CD4-positive, CD25-positive, alpha-beta regulatory T cell (primary cell): ENCODE results near the gene CBX4. TPM values are rescaled to one million over a fixed set of nuclear protein-coding genes. Genes with fewer than 3 reads are reported as not detected.
A peak's percentile ranks its signal among the peaks of the same experiment; 100 is the strongest.

Source experiments
- ATAC-seq, 2 donors: fragments of 150-1000 bp; cut with Tn5 transposase; one replicate each; pipeline ENCODE4 v1.10.0; 2021; ENCODE audit warnings: low read depth in 2 of 2, moderate number of reproducible peaks in 2 of 2, moderate library complexity in 1 of 2
- DNase-seq, 3 donors: peaks; one replicate each; pipeline versions ENCODE4 v3.0.0 to v3.0.0-alpha.2; 2012 to 2022; ENCODE audit warnings: mixed read lengths in 1 of 3
- H3K27ac ChIP-seq: one replicate; pipeline ENCODE4 v1.7.0; 2013; ENCODE audit warnings: mild to moderate bottlenecking, low read length; ENCODE audit not compliant: insufficient read depth, poor library complexity, severe bottlenecking
- H3K27me3 ChIP-seq: one replicate; pipeline ENCODE4 v1.7.0; 2013; ENCODE audit warnings: low read length; ENCODE audit not compliant: control insufficient read depth, insufficient read depth
- H3K36me3 ChIP-seq: one replicate; pipeline ENCODE4 v1.7.0; 2013; ENCODE audit warnings: mild to moderate bottlenecking, low read length, moderate library complexity; ENCODE audit not compliant: control insufficient read depth, insufficient read depth
- H3K4me1 ChIP-seq: 2 replicates; pipeline ENCODE4 v1.7.0; 2013; ENCODE audit warnings: mild to moderate bottlenecking, low read length; ENCODE audit not compliant: insufficient read depth, control insufficient read depth, poor library complexity, severe bottlenecking
- H3K4me3 ChIP-seq: one replicate; pipeline ENCODE4 v1.7.0; 2013; ENCODE audit warnings: low read depth, mild to moderate bottlenecking, low read length, moderate library complexity
- H3K9me3 ChIP-seq, 2 experiments: 1 replicate in 1 of 2; 2 replicates in 1 of 2; pipeline ENCODE4 v1.7.0; 2013; ENCODE audit warnings: low read length in 2 of 2, mild to moderate bottlenecking in 1 of 2, moderate library complexity in 1 of 2; ENCODE audit not compliant: control insufficient read depth in 2 of 2
- H3K27ac Mint-ChIP-seq, 3 donors: one replicate each; pipeline ENCODE4 v1.8.0; 2020 to 2022; ENCODE audit warnings: mild to moderate bottlenecking in 3 of 3, mixed read lengths in 3 of 3, moderate library complexity in 2 of 3
- H3K27me3 Mint-ChIP-seq: one replicate; pipeline ENCODE4 v1.8.0; 2022; ENCODE audit warnings: mild to moderate bottlenecking, mixed read lengths
- H3K36me3 Mint-ChIP-seq: one replicate; pipeline ENCODE4 v1.8.0; 2020; ENCODE audit warnings: mixed read lengths
- H3K4me1 Mint-ChIP-seq, 4 donors: one replicate each; pipeline ENCODE4 v1.8.0; 2020 to 2022; ENCODE audit warnings: mixed read lengths in 4 of 4, mild to moderate bottlenecking in 1 of 4
- H3K4me3 Mint-ChIP-seq, 4 donors: one replicate each; pipeline ENCODE4 v1.8.0; 2020 to 2022; ENCODE audit warnings: mild to moderate bottlenecking in 4 of 4, mixed read lengths in 4 of 4, moderate library complexity in 3 of 4
- H3K9me3 Mint-ChIP-seq, 7 donors: one replicate each; pipeline ENCODE4 v1.8.0; 2020 to 2022; ENCODE audit warnings: mixed read lengths in 7 of 7, mild to moderate bottlenecking in 3 of 7, moderate library complexity in 2 of 7
- polyA plus RNA-seq, 4 donors: library from polyadenylated mRNA; unstranded; fragments of 300-500 nt; fragmentation: Illumina TruSeq; gene quantifications; one replicate each; pipeline ENCODE4 v1.2.3, GENCODE V29; 2021
- total RNA-seq: library from RNA; stranded (reverse); gene quantifications from one replicate; pipeline ENCODE4 v1.2.3, GENCODE V29; 2022

Gene CBX4
- total and polyA plus RNA-seq, 5 donors from 2014 or later = 2.9 to 137 (median 5.9) TPM

DNA sequence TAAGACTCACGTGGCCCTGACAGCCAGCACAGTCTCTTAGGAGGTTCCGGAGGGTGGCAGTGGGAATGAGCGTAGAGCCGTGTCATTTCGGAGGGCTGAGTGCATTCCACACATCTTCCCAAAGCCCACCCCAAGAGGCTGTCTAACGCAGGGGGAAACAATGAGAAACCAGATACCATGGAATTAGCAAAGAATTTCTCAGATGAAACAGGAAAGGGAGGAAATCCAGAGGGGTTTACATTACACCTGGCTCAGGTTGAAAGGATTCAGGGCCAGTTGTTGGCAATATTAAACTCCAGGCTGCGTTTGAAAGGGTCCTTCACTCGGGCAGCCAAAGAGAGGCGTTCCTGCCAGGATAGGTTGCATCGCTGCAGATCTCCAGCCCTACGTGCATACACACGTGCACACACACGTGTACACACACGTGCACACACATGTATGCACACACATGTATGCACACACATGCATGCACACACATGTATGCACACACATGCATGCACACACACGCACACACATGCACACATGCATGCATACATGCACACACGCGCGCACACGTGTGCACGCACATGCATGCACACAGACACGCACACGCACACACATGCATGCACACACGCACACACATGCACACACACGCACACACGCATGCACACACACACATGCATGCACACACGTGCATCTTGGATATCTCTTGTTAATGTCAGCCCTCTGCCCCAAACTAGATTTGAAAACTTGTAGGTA lies 12.2 kb downstream of the CBX4 start:
- Mint-ChIP-seq H3K9me3 (peaks cover 0 to 3% (median 0%) of the 10 kb centered on the region in 7 donors), H3K27ac (no peak overlapping the region), H3K4me1 (peaks cover 0 to 19% (median 8%) of the 10 kb centered on the region in 4 donors), H3K4me3 (peak overlapping the region in 1 of 4 donors; percentile 58), H3K27me3 (peaks cover 8% of the 10 kb centered on the region), H3K36me3 (no peaks in the 10 kb centered on the region)
- ATAC-seq (no peak), DNase-seq (no peak)
- H3K9me3 ChIP-seq = no peaks in the 10 kb centered on the region
- no peaks in the 10 kb centered on the region for H3K27me3 ChIP-seq
- peaks cover 1% of the 10 kb centered on the region for H3K4me1 ChIP-seq
- H3K4me3 ChIP-seq = no peak overlapping the region
- no peak overlapping the region for H3K27ac ChIP-seq
- no peaks in the 10 kb centered on the region for H3K36me3 ChIP-seq

DNA sequence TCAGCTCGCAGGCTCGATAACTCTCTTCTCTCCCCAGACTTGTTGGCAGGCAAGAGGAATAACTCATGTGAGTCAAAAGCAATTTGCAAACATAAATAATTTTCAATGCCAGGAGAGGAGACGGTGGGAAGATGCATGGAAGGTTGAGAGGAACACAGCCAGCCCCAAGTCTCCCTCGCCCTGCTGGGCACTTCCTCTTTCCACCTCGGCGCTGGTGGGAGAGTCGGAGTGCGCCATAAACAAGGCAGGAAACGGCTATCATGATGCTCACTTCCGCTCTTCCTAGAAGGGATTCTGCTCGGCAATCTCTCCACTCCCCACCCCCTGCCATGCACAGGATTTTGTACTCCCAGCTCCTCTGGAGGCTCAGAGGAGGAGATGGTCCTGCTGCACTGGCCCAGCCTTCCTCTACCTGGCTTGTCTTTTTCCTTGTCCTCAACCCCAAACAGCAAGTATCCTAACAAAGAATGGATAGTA lies 13.0 kb downstream of the CBX4 start:
- Mint-ChIP-seq H3K4me3 (peak overlapping the region in 1 of 4 donors; percentile 58), H3K9me3 (peaks cover 0 to 3% (median 0%) of the 10 kb centered on the region in 7 donors)
- no peaks in the 10 kb centered on the region for H3K9me3 ChIP-seq

DNA sequence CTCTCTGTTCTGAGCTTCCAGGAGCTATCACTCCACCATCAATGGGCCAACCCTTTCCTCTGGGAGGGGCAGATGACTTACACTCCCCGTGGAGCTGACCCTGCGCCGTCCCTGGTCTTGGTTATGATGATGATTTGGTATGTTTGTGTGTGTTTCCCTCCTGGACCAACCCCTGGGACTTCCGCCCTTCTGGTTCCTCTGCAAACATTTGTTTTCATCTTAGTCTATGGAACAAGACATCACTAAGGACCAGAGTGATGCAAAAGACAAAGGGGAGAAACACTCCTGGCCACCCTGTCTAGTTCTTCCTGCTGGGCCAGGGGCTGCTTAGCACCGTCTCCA lies 13.7 kb downstream of the CBX4 start:
- H3K9me3 ChIP-seq = no peaks in the 10 kb centered on the region
- Mint-ChIP-seq H3K27me3 (peaks cover 8% of the 10 kb centered on the region), H3K9me3 (peaks cover 0 to 3% (median 0%) of the 10 kb centered on the region in 7 donors), H3K4me3 (no peak overlapping the region), H3K4me1 (peaks cover 0 to 15% (median 7%) of the 10 kb centered on the region in 4 donors), H3K36me3 (no peaks in the 10 kb centered on the region), H3K27ac (no peak overlapping the region)
- no peak overlapping the region for H3K27ac ChIP-seq
- H3K4me3 ChIP-seq = no peak overlapping the region
- ATAC-seq = no peak
- H3K27me3 ChIP-seq = peaks cover 5% of the 10 kb centered on the region
- DNase-seq = no peak
- no peaks in the 10 kb centered on the region for H3K4me1 ChIP-seq
- H3K36me3 ChIP-seq = no peaks in the 10 kb centered on the region

More for the DNA sequence above, 13.0 kb downstream of the CBX4 start:
- Histone ChIP-seq H3K27ac (no peak overlapping the region), H3K36me3 (no peaks in the 10 kb centered on the region), H3K4me1 (no peaks in the 10 kb centered on the region), H3K4me3 (no peak overlapping the region), H3K27me3 (peaks cover 1% of the 10 kb centered on the region)
- Mint-ChIP-seq H3K4me1 (peaks cover 0 to 16% (median 8%) of the 10 kb centered on the region in 4 donors), H3K27me3 (peaks cover 8% of the 10 kb centered on the region), H3K36me3 (no peaks in the 10 kb centered on the region), H3K27ac (peak overlapping the region in 1 of 3 donors; percentile 42)
- DNase-seq (no peak), ATAC-seq (no peak)

DNA sequence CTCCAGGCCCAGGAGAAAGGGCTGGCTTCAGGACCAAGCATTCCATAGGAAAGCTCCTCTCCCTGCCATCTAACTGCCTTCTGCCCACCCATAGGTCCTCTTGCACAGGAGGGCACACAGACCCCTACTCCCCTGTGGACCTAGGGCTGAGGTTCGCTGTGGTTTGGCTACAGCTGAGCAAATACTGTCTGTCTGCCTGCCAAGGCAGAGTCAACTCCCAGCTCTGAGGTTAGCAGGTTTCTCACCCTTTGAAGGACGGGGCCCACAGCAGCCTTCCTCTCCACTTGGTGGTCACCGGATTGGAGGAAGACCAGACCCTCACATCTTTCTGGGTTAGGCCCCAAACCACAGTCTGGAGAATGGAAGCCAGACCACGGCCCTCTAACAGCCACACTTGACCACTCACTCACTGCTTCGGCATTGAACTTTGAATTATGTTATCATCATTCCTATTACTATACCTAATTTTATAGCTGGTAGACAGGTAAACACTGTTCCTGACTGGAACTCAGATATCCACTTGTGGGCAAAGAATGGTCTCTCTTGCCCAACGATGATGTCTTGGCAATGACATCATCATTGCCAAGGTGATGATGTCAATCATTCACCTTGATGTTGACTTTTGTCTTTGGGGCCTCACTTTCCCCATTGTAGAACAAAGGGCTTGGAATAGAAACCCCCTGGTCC lies 14.2 kb downstream of the CBX4 start:
- no peak for ATAC-seq
- H3K27me3 ChIP-seq = peaks cover 5% of the 10 kb centered on the region
- no peak overlapping the region for H3K4me3 Mint-ChIP-seq
- H3K27ac Mint-ChIP-seq = no peak overlapping the region
- no peaks in the 10 kb centered on the region for H3K36me3 ChIP-seq
- H3K4me3 ChIP-seq = no peak overlapping the region
- H3K9me3 ChIP-seq = no peaks in the 10 kb centered on the region
- no peaks in the 10 kb centered on the region for H3K4me1 ChIP-seq
- peaks cover 8% of the 10 kb centered on the region for H3K27me3 Mint-ChIP-seq
- no peak overlapping the region for H3K27ac ChIP-seq
- H3K4me1 Mint-ChIP-seq = peaks cover 0 to 15% (median 7%) of the 10 kb centered on the region in 4 donors
- H3K36me3 Mint-ChIP-seq = no peaks in the 10 kb centered on the region
- no peak for DNase-seq
- peaks cover 0 to 3% (median 0%) of the 10 kb centered on the region in 7 donors for H3K9me3 Mint-ChIP-seq

DNA sequence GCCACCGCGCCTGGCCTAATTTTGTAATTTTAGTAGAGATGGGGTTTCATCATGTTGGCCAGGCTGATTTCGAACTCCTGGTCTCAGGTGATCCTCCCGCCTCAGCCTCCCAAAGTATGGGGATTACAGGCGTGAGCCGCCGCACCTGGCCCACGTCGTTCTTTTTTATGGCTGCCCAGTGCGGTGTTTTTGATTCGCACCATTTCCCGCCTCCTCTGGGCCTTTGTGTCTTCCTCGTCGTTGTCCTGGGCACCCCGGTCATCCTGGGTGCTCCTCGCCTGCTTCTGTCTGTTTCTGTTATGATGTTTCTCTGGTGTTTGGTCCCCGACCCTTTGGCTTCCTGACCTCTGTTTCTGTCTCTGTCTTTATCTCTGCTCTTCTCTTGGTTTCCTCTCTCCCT lies 15.0 kb downstream of the CBX4 start:
- Mint-ChIP-seq H3K36me3 (no peaks in the 10 kb centered on the region), H3K27me3 (peaks cover 12% of the 10 kb centered on the region), H3K9me3 (peaks cover 0 to 3% (median 0%) of the 10 kb centered on the region in 7 donors), H3K27ac (peak overlapping the region in 1 of 3 donors; percentile 16), H3K4me3 (peak overlapping the region in 1 of 4 donors; percentile 2), H3K4me1 (peaks cover 0 to 13% (median 6%) of the 10 kb centered on the region in 4 donors)
- Histone ChIP-seq H3K4me3 (no peak overlapping the region), H3K36me3 (no peaks in the 10 kb centered on the region), H3K27me3 (peaks cover 5% of the 10 kb centered on the region), H3K9me3 (no peaks in the 10 kb centered on the region), H3K4me1 (no peaks in the 10 kb centered on the region), H3K27ac (no peak overlapping the region)
- no peak for DNase-seq
- no peak for ATAC-seq

DNA sequence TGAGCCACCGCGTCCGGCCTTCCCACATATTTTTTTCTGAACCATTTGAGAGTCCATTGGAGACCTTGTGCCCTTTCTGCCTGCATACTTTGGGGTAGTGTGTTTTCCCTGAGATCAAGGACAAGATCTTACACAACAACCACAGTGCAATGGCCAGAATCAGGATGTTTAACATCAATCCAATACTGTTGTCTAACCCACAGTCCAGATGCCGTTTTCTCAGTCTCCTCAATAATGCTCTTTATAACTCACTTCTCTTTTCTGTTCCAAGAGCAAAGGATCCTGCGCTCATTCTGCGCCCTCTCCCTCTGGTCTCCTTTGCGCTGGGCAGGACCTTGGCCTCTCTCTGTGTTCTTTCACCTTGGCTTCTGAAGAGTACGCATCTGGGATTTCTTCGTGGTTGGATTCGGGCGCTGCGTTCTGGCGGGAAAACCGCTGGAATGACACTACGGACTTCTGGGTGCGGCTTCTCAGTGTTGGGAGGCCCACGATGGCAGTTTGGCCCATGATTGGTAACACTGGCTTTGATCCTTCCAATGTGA lies 16.6 kb downstream of the CBX4 start:
- Histone ChIP-seq H3K4me3 (no peak overlapping the region), H3K27ac (no peak overlapping the region), H3K36me3 (no peaks in the 10 kb centered on the region), H3K4me1 (no peaks in the 10 kb centered on the region), H3K27me3 (peaks cover 7% of the 10 kb centered on the region), H3K9me3 (no peaks in the 10 kb centered on the region)
- Mint-ChIP-seq H3K27me3 (peaks cover 20% of the 10 kb centered on the region), H3K4me1 (peaks cover 0 to 9% (median 4%) of the 10 kb centered on the region in 4 donors), H3K4me3 (no peak overlapping the region), H3K27ac (no peak overlapping the region), H3K36me3 (no peaks in the 10 kb centered on the region), H3K9me3 (peaks cover 0 to 3% (median 0%) of the 10 kb centered on the region in 7 donors)
- no peak for ATAC-seq
- DNase-seq = no peak

DNA sequence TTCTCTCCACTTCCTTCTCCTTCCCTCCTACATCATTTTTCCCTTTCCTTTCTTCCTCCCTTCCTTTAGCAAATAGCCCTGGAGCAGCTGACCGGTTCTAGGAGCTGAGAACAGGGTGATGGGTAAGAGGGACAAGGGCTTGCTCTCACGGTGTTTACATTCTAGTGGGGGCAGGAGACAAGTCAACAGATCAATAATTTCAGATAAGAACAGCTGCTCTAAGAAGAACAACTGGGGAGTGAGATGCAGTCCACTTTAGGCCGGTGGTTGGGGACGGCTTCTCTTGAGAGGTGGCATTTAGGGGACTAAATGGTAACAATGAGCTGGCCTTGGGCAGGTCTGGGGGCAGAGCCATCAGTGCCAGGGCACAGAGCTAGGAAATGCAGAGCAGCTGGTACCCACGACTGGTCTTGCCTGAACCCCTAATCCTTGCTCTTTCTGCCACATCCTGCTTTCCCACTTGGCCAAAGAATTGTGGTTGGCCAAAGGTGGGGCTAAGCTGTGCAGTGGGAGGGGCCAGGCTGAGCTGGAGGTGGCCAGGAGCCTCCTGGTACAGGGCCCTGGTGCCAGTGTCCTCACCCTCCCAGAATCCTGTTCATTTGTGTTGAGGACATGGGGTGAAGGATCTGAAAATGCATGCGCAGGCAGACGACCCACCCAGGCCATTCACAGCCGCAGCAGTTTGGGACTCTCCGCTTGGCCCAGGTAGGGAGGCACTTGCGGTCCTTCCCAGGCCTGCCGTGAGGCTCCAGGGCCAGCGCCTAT lies 17.7 kb downstream of the CBX4 start:
- H3K9me3 Mint-ChIP-seq = peaks cover 0 to 3% (median 0%) of the 10 kb centered on the region in 7 donors

More for the DNA sequence above, 17.7 kb downstream of the CBX4 start:
- Histone ChIP-seq H3K4me3 (no peak overlapping the region), H3K4me1 (no peaks in the 10 kb centered on the region), H3K27me3 (peaks cover 17% of the 10 kb centered on the region), H3K9me3 (no peaks in the 10 kb centered on the region), H3K36me3 (no peaks in the 10 kb centered on the region), H3K27ac (no peak overlapping the region)
- H3K27ac Mint-ChIP-seq = no peak overlapping the region
- DNase-seq = no peak
- peaks cover 0 to 10% (median 2%) of the 10 kb centered on the region in 4 donors for H3K4me1 Mint-ChIP-seq
- H3K27me3 Mint-ChIP-seq = peaks cover 27% of the 10 kb centered on the region
- H3K36me3 Mint-ChIP-seq = no peaks in the 10 kb centered on the region
- H3K4me3 Mint-ChIP-seq = no peak overlapping the region
- ATAC-seq = no peak
